Gastrocnemius medialis (tissue), 4 donors: ENCODE results near the gene ANO10. TPM values are rescaled to one million over a fixed set of nuclear protein-coding genes. Genes with fewer than 3 reads are reported as not detected.
"Not testable (repeated sequence)": the region's sequence is repeated elsewhere in the genome, so short reads cannot be mapped to it uniquely, and the experiment has no call there.

Experiments used
- ATAC-seq, 2 donors: fragments of 150-250 bp; one replicate each; pipeline ENCODE4 v1.9.1; 2016
- DNase-seq, 2 donors: peaks; one replicate each; pipeline ENCODE4 v3.0.0-alpha.2; 2019
- H3K27ac ChIP-seq, 4 donors: fragments of 200-600 bp; sonication (generic); 1 replicate in 1 of 4; 2 replicates in 3 of 4; pipeline ENCODE4 v1.5.1; 2016 to 2018; ENCODE audit warnings: mild to moderate bottlenecking in 2 of 4, moderate library complexity in 1 of 4
- H3K27me3 ChIP-seq, 3 donors: fragments of 200-600 bp; sonication (generic) in 2 of 3; 1 replicate in 1 of 3; 2 replicates in 2 of 3; pipeline versions ENCODE4 v1.5.1 to v1.6.0; 2016 to 2019; ENCODE audit warnings: mild to moderate bottlenecking in 1 of 3, moderate library complexity in 1 of 3
- H3K36me3 ChIP-seq, 2 donors: fragments of 200-600 bp; sonication (generic) in 1 of 2; one replicate each; pipeline ENCODE4 v1.5.1; 2017 to 2018
- H3K4me1 ChIP-seq, 2 donors: fragments of 200-600 bp; sonication (generic) in 1 of 2; one replicate each; pipeline ENCODE4 v1.5.1; 2016 to 2017; ENCODE audit warnings: mild to moderate bottlenecking in 2 of 2
- H3K4me3 ChIP-seq, 4 donors: fragments of 200-600 bp; sonication (generic) in 3 of 4; 1 replicate in 1 of 4; 2 replicates in 3 of 4; pipeline ENCODE4 v1.5.1; 2016 to 2019; ENCODE audit warnings: mild to moderate bottlenecking in 2 of 4
- H3K9me3 ChIP-seq, 3 donors: fragments of 200-600 bp; sonication (generic) in 2 of 3; 1 replicate in 1 of 3; 2 replicates in 2 of 3; pipeline ENCODE4 v1.5.1; 2016 to 2019
- CTCF ChIP-seq, 5 experiments: fragments of 450-650 bp in 3 of 5; fragments of 200-600 bp in 2 of 5; sonication (generic) in 2 of 5; IDR thresholded peaks in 4 of 5; conservative IDR thresholded peaks in 1 of 5; 1 replicate in 4 of 5; 2 replicates in 1 of 5; pipeline ENCODE4 v1.5.1; 2016 to 2019; ENCODE audit warnings: antibody characterized with exemption in 5 of 5, mild to moderate bottlenecking in 3 of 5, moderate library complexity in 3 of 5
- POLR2A ChIP-seq, 2 donors: fragments of 450-650 bp; IDR thresholded peaks; one replicate each; pipeline ENCODE4 v1.6.1; 2017; ENCODE audit warnings: antibody characterized with exemption in 2 of 2, mild to moderate bottlenecking in 2 of 2, moderate library complexity in 2 of 2
- in situ Hi-C, 4 donors: fragments of 200-750 bp; cut with MboI; loops; one replicate each; pipeline versions ENCODE4 v1.15.0 to v1.8.0; 2017; ENCODE audit warnings: low sequenced_read_pairs in 4 of 4
- intact Hi-C: fragments of 100-400 bp; cut with DNase I; formaldehyde crosslinking; loops from one replicate; pipeline ENCODE4 v1.15.1; 2023; ENCODE audit warnings: low total_unique reads
- total RNA-seq, 4 donors: library from RNA; depleted of rRNA; stranded (reverse); fragments of >200 nt; gene quantifications; one replicate each; pipeline versions ENCODE4 v1.1.0 to v1.2.3, GENCODE V29; 2016

The ANO10 gene
- total RNA-seq, 4 donors from 2014 or later: 6.9 to 8.1 (median 7.8) TPM

GRCh38 chr3:43558171-43558570 is 63.6 kb downstream of the ANO10 start:
- H3K4me1 ChIP-seq: no peaks in the 10 kb centered on the region
- in situ Hi-C loops (no loop called here), intact Hi-C loops (no loop called here)
- no peaks in the 10 kb centered on the region for H3K9me3 ChIP-seq
- ATAC-seq (no peak), DNase-seq (no peak)
- H3K36me3 ChIP-seq: peaks cover 0 to 6% of the 10 kb centered on the region in 2 donors
- H3K4me3 ChIP-seq: no peak overlapping the region
- TF ChIP-seq CTCF (IDR thresholded peaks at IDR 0.05 in 4 of 5, conservative IDR thresholded peaks at IDR 0.05 in 1 of 5): no peak
- TF ChIP-seq POLR2A (IDR thresholded peaks at IDR 0.05): no peak
- H3K27me3 ChIP-seq: no peaks in the 10 kb centered on the region
- no peak overlapping the region for H3K27ac ChIP-seq

GRCh38 chr3:43549626-43550290 is 72.1 kb downstream of the ANO10 start:
- intact Hi-C loops: loop anchor here (10.0 kb wide), 1 partner anchor 215 kb away; no protein-coding TSS in a partner anchor
- in situ Hi-C loops: loop anchor here in 3 of 4 donors (5.0 to 10.0 kb wide), 2 partner anchors 645 to 648 kb away; no protein-coding TSS in a partner anchor
- ATAC-seq: no peak
- H3K4me3 ChIP-seq: no peak overlapping the region
- TF ChIP-seq CTCF (IDR thresholded peaks at IDR 0.05 in 4 of 5, conservative IDR thresholded peaks at IDR 0.05 in 1 of 5) (no peak), POLR2A (IDR thresholded peaks at IDR 0.05) (no peak)
- H3K36me3 ChIP-seq: no peaks in the 10 kb centered on the region
- H3K4me1 ChIP-seq: no peaks in the 10 kb centered on the region
- no peaks in the 10 kb centered on the region for H3K9me3 ChIP-seq
- no peak for DNase-seq
- no peaks in the 10 kb centered on the region for H3K27me3 ChIP-seq
- no peak overlapping the region for H3K27ac ChIP-seq

GRCh38 chr3:43544277-43544676 is 77.5 kb downstream of the ANO10 start:
- not testable (repeated sequence) for H3K27ac ChIP-seq, DNase-seq, H3K4me3 ChIP-seq, H3K36me3 ChIP-seq, H3K27me3 ChIP-seq, H3K4me1 ChIP-seq, H3K9me3 ChIP-seq
- in situ Hi-C loops (loop anchor here in 3 of 4 donors (5.0 to 10.0 kb wide), 2 partner anchors 651 to 653 kb away; no protein-coding TSS in a partner anchor), intact Hi-C loops (loop anchor here (1.0 to 10.0 kb wide), 2 partner anchors 221 to 654 kb away; no protein-coding TSS in a partner anchor)
- TF ChIP-seq CTCF (IDR thresholded peaks at IDR 0.05 in 4 of 5, conservative IDR thresholded peaks at IDR 0.05 in 1 of 5): peak in 4 of 5 experiments; percentile 55 to 67 (median 60)
- ATAC-seq: peak; percentile 63 to 69

GRCh38 chr3:43542328-43543043 is 79.3 kb downstream of the ANO10 start:
- Histone ChIP-seq H3K9me3 (no peaks in the 10 kb centered on the region), H3K27me3 (no peaks in the 10 kb centered on the region), H3K27ac (no peak overlapping the region), H3K36me3 (no peaks in the 10 kb centered on the region), H3K4me1 (no peaks in the 10 kb centered on the region), H3K4me3 (no peak overlapping the region)
- DNase-seq (no peak), ATAC-seq (no peak)
- in situ Hi-C loops (loop anchor here in 3 of 4 donors (5.0 to 10.0 kb wide), 2 partner anchors 652 to 655 kb away; no protein-coding TSS in a partner anchor), intact Hi-C loops (loop anchor here (2.0 to 10.0 kb wide), 2 partner anchors 222 to 694 kb away; no protein-coding TSS in a partner anchor)
- no peak for TF ChIP-seq CTCF (IDR thresholded peaks at IDR 0.05 in 4 of 5, conservative IDR thresholded peaks at IDR 0.05 in 1 of 5)
- TF ChIP-seq POLR2A (IDR thresholded peaks at IDR 0.05): no peak
